ENCODE results near the gene EXD3.

EXD3 gene

DNA sequence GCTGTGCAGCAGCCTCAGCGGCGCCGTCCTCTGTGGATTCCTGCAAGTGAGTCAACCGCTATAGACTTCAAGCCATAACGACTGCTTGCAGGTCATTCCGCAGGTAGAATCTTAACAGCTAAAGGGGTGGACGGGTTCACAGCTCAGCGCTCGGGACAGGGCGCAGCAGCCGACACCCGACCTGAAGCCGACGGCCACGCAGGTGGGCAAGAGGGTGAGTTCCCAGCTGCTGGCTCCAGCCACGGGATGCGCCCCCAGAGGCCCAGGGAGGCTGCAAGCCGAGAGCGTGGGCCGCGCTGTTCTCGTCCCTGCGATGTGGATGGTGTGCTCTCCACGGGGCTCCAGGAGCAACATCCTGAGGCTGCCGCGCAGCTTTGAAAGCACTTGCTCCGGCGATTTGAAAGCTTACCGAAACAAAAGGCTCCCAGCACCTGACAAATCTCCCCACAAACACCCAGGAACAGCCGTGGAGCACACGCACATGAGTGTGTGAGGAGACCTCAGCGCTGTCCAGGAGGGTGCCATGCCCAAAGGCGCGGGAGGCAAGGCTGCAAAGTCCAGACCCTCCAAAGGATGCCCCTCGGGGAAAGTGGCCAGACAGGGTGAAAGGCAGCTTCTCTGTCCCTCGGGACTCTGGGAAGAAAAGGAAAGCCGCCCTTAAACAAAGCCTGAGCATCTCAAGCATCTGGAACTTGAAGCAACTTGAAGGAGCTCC, 48.7 kb downstream of the EXD3 start:
- no peak for DNase-seq

GRCh38 chr9:137373611-137373980, 49.4 kb downstream of the EXD3 start:
- DNase-seq, result no peak

DNA sequence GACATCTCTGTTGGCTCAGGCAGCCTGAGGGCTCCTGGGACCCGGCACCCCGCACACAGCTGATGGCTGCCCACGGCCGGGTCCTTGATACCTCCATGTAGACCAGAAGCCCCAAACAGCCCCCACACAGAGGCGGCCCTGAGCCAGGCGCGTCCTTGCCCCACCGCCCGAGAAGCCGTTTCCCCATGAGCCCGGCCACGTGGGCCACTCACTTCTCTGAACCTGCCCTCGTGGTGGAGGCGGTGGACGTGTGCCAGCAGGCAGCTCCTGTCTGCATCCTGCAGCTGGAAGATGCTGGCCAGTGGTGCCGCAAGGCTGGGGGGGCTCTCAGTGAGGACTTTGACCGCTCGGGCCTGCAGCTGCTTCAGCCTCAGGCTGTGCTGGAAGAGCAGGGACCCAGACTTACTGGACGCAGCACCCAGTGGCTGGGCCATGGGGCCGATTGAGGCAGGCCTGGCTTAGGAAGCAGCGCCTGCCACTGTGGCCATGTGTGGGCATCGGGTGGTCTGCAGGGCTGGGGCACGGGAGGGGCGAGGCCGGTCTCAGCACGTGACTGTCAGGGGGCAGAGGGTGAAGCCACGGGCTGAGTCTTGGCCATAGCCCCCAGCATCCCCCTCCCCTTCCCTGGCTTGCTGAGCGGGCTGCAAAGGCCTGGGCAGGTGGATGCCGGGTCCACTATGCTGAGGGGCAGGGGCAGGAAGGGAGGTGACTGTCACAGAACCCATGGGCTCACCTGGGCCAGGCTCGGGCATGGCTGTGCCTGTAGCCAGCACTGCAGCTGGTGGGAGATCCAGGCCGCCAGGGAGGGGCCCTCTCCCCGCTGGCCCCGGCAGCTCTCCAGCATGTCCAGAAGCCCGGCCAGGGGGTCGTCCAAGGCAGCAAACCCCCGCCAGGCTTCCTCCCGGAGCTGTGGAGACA, 50.0 kb downstream of the EXD3 start:
- no peak for DNase-seq

- DNase-seq, result no peak
Measured at GRCh38 chr9:137371946-137372651, 50.9 kb downstream of the EXD3 start.

GRCh38 chr9:137371521-137371941, 51.4 kb downstream of the EXD3 start:
- no peak for DNase-seq

- no peak for DNase-seq
Measured at GRCh38 chr9:137370865-137371520, 52.0 kb downstream of the EXD3 start.

DNA sequence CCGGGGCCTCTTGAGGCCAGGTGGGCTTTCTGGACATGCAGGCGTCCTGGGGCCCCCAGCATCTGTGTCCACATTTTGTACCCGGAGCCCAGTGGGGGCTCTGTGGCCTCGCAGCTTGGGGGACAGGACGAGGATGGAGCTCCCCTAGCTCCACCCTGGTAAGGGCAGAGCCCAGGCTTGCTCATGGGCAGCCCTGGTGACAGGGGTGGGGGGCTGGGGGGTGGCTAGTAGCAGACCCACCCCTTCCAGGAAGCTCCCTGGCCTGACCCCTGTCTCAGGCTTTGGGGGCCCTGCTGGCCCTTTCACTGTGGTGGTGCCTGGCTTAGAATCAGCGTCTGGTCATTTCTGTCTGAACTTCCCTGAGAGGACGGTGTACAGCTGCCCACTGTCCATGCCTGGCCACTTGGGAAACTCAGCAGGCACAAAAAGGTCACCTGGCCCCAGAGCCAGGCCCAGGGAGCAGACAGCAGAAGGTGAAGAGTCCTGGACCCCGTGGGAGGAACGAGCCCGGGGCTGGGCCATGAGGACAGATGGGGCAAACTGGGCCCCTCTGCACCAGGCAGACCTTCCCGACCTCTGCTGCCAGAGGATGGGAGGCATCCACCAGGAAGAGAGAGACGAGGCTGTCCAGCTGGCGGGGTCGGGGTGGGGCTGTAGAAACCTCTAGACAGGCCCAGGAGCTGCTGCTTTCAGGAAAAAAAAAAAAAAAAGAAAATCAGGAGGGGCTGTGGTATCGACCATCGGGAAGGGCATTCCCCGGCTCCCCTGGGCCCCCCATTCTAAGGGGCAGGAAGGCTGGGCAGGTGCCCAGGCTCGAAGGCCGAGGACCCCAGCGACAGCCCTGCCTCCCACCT, 52.8 kb downstream of the EXD3 start:
- DNase-seq, result no peak

GRCh38 chr9:137369061-137369787, 53.7 kb downstream of the EXD3 start:
- no peak for DNase-seq

- DNase-seq, result no peak
Measured at GRCh38 chr9:137368431-137369035, 54.4 kb downstream of the EXD3 start.

- no peak for DNase-seq
Measured at GRCh38 chr9:137367506-137368430, 55.2 kb downstream of the EXD3 start.

DNA sequence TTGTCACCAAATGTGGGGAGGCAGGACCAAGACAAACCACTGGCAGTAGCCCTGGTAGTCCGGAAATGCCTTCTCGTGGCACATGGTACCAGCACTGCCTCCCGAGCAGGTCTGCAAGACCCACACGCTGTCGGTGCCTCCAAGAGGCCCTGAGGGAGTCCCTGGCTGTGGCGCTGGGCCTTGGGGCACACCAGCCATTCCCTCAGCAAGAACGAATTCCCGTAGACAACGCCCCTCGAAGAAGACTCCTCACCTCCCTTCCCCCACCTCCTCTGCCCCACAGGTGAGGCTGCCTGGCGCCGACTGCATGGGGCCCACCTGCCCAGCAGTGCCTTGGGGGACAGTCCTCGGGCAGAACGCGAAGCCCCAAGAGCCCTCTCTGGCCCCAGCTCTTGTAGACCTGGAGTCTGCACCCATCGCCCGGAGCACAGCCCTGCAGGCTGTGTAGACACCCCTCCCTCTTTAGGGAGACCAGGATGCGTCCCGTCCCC, 56.0 kb downstream of the EXD3 start:
- no peak for DNase-seq

DNA sequence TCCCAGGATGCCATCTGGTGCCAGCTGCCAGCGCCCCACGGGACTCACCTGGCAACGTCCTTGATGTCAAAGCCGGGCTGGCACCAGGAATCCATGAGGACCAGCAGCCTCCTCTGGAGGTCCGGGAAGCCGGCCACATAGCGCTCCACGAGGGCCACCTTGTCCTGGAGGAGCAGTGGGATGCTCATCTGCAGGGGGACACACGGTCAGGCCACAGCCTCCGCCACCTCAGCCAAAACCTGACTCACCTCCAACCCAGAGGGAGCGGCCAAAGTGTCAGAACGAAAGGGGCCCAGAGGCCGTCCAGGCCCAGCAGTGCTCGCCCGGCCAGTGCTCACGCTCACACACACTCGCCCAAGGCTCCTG, 56.5 kb downstream of the EXD3 start:
- no peak for DNase-seq

- DNase-seq, result no peak
Measured at GRCh38 chr9:137365552-137366444, 57.2 kb downstream of the EXD3 start.

GRCh38 chr9:137365056-137365455, 57.9 kb downstream of the EXD3 start:
- no peak for DNase-seq

GRCh38 chr9:137359850-137360249, 63.1 kb downstream of the EXD3 start:
- no peak for DNase-seq

GRCh38 chr9:137358126-137358525, 64.8 kb downstream of the EXD3 start:
- no peak for DNase-seq

GRCh38 chr9:137357166-137357565, 65.8 kb downstream of the EXD3 start:
- no peak for DNase-seq

DNA sequence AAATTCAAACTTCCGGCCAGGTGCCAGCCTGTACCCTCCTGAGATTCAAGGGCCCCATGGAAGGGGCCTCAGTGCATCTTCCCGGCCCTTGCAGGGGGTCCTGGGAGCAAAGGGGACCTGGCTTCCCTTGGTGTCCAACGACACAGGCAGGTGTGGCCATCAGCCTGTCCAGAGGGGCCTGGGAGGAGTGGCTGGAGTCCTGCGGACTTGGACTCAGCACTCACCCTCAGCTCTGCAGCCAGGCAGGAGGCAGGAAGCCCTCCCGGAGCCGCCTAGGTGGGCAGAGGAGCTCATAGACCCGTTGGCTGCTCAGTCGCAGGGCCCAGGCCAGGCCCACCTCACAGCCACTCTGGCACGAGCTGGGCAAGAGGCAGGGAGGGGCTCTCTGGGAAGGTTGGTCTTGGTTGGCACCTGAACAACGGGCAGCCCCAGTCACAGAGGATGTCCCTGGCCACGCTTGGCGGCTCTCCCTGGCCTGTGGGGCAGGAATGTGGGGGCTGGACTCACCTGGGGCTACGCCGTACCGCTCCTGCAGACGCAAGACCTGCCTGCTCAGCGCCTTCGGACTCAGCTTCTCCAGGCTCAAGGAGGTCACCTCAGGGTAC, 67.1 kb downstream of the EXD3 start:
- no peak for DNase-seq
